Smooth muscle cell (in vitro differentiated cells): ENCODE measurements around the gene LTB4R. TPM values are rescaled to one million over a fixed set of nuclear protein-coding genes. Genes with fewer than 3 reads are reported as not detected.

Source experiments
- DNase-seq: peaks from one replicate; lab custom pipeline; 2025; ENCODE audit not compliant: unreplicated experiment; lab: John Stamatoyannopoulos, UW
- H2AFZ ChIP-seq: fragments of 200-600 bp; sonication (generic); 2 replicates; pipeline ENCODE4 v1.6.0; 2016; ENCODE audit warnings: antibody characterized with exemption, low read depth, mild to moderate bottlenecking
- H3F3A ChIP-seq: fragments of 200-600 bp; sonication (generic); 2 replicates; pipeline ENCODE4 v1.6.0; 2017; ENCODE audit warnings: antibody characterized with exemption, low read depth
- H3K27ac ChIP-seq: fragments of 200-600 bp; sonication (generic); 2 replicates; pipeline ENCODE4 v1.5.1; 2016; ENCODE audit warnings: low read depth, mild to moderate bottlenecking
- H3K27me3 ChIP-seq: fragments of 200-600 bp; sonication (generic); 2 replicates; pipeline ENCODE4 v1.6.1; 2016; ENCODE audit warnings: low read depth, mild to moderate bottlenecking
- H3K36me3 ChIP-seq: fragments of 200-600 bp; sonication (generic); 2 replicates; pipeline ENCODE4 v1.5.1; 2016; ENCODE audit warnings: low read depth
- H3K4me1 ChIP-seq: fragments of 200-600 bp; sonication (generic); 2 replicates; pipeline ENCODE4 v1.5.1; 2016; ENCODE audit warnings: low read depth
- H3K4me2 ChIP-seq: fragments of 200-600 bp; sonication (generic); 2 replicates; pipeline ENCODE4 v1.6.0; 2016; ENCODE audit warnings: mild to moderate bottlenecking
- H3K4me3 ChIP-seq: fragments of 200-600 bp; sonication (generic); 2 replicates; pipeline ENCODE4 v1.5.1; 2016; ENCODE audit warnings: mild to moderate bottlenecking
- H3K79me2 ChIP-seq: fragments of 200-600 bp; sonication (generic); 2 replicates; pipeline ENCODE4 v1.6.0; 2016; ENCODE audit warnings: low read depth, mild to moderate bottlenecking
- H3K9ac ChIP-seq: fragments of 200-600 bp; sonication (generic); 2 replicates; pipeline ENCODE4 v1.6.0; 2016; ENCODE audit warnings: low read depth
- H3K9me3 ChIP-seq: fragments of 200-600 bp; sonication (generic); replicated peaks from 2 replicates; pipeline ENCODE4 v1.5.1; 2016; ENCODE audit warnings: low read depth
- H4K20me1 ChIP-seq: fragments of 200-600 bp; sonication (generic); 2 replicates; pipeline ENCODE4 v1.6.0; 2016; ENCODE audit warnings: low read depth
- CTCF ChIP-seq: fragments of 200-600 bp; sonication (generic); IDR thresholded peaks from 2 replicates; pipeline ENCODE4 v1.5.1; 2017; ENCODE audit warnings: borderline replicate concordance, mild to moderate bottlenecking, antibody characterized with exemption; ENCODE audit not compliant: insufficient read depth, poor library complexity, severe bottlenecking
- WGBS: methylation state at CpG from one replicate; pipeline ENCODE4 v1.1.7; 2016; ENCODE audit warnings: low lambda C conversion rate; 5-methylcytosine and 5-hydroxymethylcytosine counted together
- polyA plus RNA-seq: library from polyadenylated mRNA; unstranded; fragments of >200 nt; fragmentation: Nextera tagmentation; extraction: Ambion mirVana; gene quantifications from 2 replicates; pipeline ENCODE4 v1.2.1, GENCODE V29; 2016
- total RNA-seq: library from RNA; depleted of rRNA; stranded (reverse); fragments of >200 nt; gene quantifications from 2 replicates; pipeline ENCODE4 v1.2.3, GENCODE V29; 2014

The LTB4R gene
- total and polyA plus RNA-seq, 2 experiments from 2014 or later = 1.6 to 2.7 TPM

- H2AFZ ChIP-seq = no peak overlapping the region
- H3K4me1 ChIP-seq = no peaks in the 10 kb centered on the region
- no peak overlapping the region for H3K27ac ChIP-seq
Measured at GRCh38 chr14:24312736-24313507, 1.6 kb downstream of the LTB4R start.

GRCh38 chr14:24313913-24314312, 2.6 kb downstream of the LTB4R start:
- Histone ChIP-seq H3K4me3 (no peak overlapping the region), H3F3A (no peaks in the 10 kb centered on the region), H3K27me3 (no peaks in the 10 kb centered on the region), H3K4me1 (no peaks in the 10 kb centered on the region), H3K9me3 (no peaks in the 10 kb centered on the region), H3K9ac (no peak overlapping the region), H3K79me2 (no peaks in the 10 kb centered on the region), H2AFZ (no peak overlapping the region), H3K27ac (no peak overlapping the region), H3K36me3 (no peaks in the 10 kb centered on the region), H4K20me1 (no peaks in the 10 kb centered on the region), H3K4me2 (no peak overlapping the region)
- no peak for TF ChIP-seq CTCF
- DNase-seq = no peak
- WGBS = 97% methylated on average over 2 of the region's 2 CpGs

More at GRCh38 chr14:24312736-24313507, 1.6 kb downstream of the LTB4R start:
- Histone ChIP-seq H3K36me3 (no peaks in the 10 kb centered on the region), H3K9me3 (no peaks in the 10 kb centered on the region), H3K27me3 (no peaks in the 10 kb centered on the region), H3K9ac (no peak overlapping the region), H4K20me1 (no peaks in the 10 kb centered on the region), H3K79me2 (no peaks in the 10 kb centered on the region), H3F3A (no peaks in the 10 kb centered on the region), H3K4me2 (no peak overlapping the region), H3K4me3 (no peak overlapping the region)
- no peak for TF ChIP-seq CTCF
- 96% methylated on average over 9 of the region's 9 CpGs for WGBS
- DNase-seq = no peak

- Histone ChIP-seq H3K4me3 (no peak overlapping the region), H3K4me1 (no peaks in the 10 kb centered on the region), H4K20me1 (no peaks in the 10 kb centered on the region), H3K9ac (no peak overlapping the region), H3K36me3 (no peaks in the 10 kb centered on the region), H2AFZ (no peak overlapping the region), H3K27ac (no peak overlapping the region), H3K79me2 (no peaks in the 10 kb centered on the region), H3F3A (no peaks in the 10 kb centered on the region), H3K27me3 (no peaks in the 10 kb centered on the region), H3K9me3 (no peaks in the 10 kb centered on the region), H3K4me2 (no peak overlapping the region)
- no peak for DNase-seq
- WGBS = 96% methylated on average over 5 of the region's 5 CpGs
- TF ChIP-seq CTCF = no peak
Measured at GRCh38 chr14:24314377-24315193, 3.3 kb downstream of the LTB4R start.
